ENCODE measurements around the gene CCNI2.

Gene CCNI2

GRCh38 chr5:132761321-132762240 is 14.4 kb downstream of the CCNI2 start:
- DNase-seq (ENCODE audit: low read depth, low spot score): no peak
- Histone ChIP-seq H3K4me1 (ENCODE audit: insufficient read depth, insufficient read length) (no peaks in the 10 kb centered on the region), H3K27me3 (ENCODE audit: insufficient read depth, insufficient read length) (no peaks in the 10 kb centered on the region), H3K36me3 (ENCODE audit: insufficient read depth, insufficient read length, low read length) (peaks cover 79% of the 10 kb centered on the region), H3K9me3 (ENCODE audit: insufficient read depth, low read length) (no peaks in the 10 kb centered on the region), H3K9ac (ENCODE audit: insufficient read length, low read depth) (no peak overlapping the region), H3K4me3 (ENCODE audit: insufficient read length, low read depth) (no peak overlapping the region)
- TF ChIP-seq YY1 (IDR thresholded peaks at IDR 0.05; ENCODE audit: insufficient read depth, insufficient read length) (no peak), SUZ12 (IDR thresholded peaks at IDR 0.05; ENCODE audit: extremely low read depth, insufficient read depth, insufficient read length) (no peak), ZNF274 (IDR thresholded peaks at IDR 0.05; ENCODE audit: low read depth, low read length) (no peak)

DNA sequence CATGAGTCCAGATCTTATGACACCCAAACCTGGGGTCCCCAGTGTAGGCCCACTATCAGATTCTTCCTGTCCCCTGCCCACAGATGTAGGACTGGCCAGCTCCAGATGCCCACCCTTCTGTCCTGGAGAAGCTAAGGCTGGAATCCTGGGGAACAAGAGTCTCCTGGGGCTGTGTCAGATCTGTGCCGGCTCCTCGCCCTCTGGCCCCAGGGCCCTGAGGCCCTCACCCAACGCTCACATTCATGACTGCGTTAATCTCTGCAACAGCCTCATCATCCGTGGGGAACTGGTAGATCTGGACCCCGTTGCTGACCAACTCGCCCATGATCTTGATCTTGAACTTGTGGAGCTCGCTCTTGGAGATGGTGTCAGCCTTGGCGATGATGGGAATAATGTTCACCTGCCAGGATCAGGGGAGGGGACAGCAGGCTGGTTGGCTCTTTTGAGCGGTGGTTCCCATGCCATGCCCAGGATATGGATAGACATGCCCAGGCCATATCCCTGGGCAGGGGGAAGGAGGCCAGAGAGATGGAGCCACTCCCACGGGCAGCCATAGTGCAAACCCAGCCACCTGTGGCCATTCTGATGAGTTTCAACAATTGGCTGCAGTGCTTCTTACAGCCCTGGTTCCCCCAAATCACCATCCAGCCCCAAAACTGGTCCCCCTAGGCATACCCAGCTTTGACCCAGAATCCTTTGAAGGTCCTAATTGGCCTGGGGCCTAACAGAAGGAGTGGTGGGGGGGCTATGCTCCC is 15.2 kb downstream of the CCNI2 start:
- no peaks in the 10 kb centered on the region for H3K9me3 ChIP-seq (ENCODE audit: insufficient read depth, low read length)
- no peaks in the 10 kb centered on the region for H3K4me1 ChIP-seq (ENCODE audit: insufficient read depth, insufficient read length)
- no peak for DNase-seq (ENCODE audit: low read depth, low spot score)
- H3K9ac ChIP-seq (ENCODE audit: insufficient read length, low read depth): no peak overlapping the region
- peaks cover 78% of the 10 kb centered on the region for H3K36me3 ChIP-seq (ENCODE audit: insufficient read depth, insufficient read length, low read length)
- TF ChIP-seq SUZ12 (IDR thresholded peaks at IDR 0.05; ENCODE audit: extremely low read depth, insufficient read depth, insufficient read length) (no peak), YY1 (IDR thresholded peaks at IDR 0.05; ENCODE audit: insufficient read depth, insufficient read length) (no peak), ZNF274 (IDR thresholded peaks at IDR 0.05; ENCODE audit: low read depth, low read length) (no peak)
- H3K27me3 ChIP-seq (ENCODE audit: insufficient read depth, insufficient read length): no peaks in the 10 kb centered on the region
- H3K4me3 ChIP-seq (ENCODE audit: insufficient read length, low read depth): no peak overlapping the region

GRCh38 chr5:132763181-132764036 is 16.2 kb downstream of the CCNI2 start:
- no peaks in the 10 kb centered on the region for H3K27me3 ChIP-seq (ENCODE audit: insufficient read depth, insufficient read length)
- DNase-seq (ENCODE audit: low read depth, low spot score): no peak
- H3K9me3 ChIP-seq (ENCODE audit: insufficient read depth, low read length): no peaks in the 10 kb centered on the region
- no peak overlapping the region for H3K4me3 ChIP-seq (ENCODE audit: insufficient read length, low read depth)
- H3K9ac ChIP-seq (ENCODE audit: insufficient read length, low read depth): no peak overlapping the region
- no peaks in the 10 kb centered on the region for H3K4me1 ChIP-seq (ENCODE audit: insufficient read depth, insufficient read length)
- TF ChIP-seq YY1 (IDR thresholded peaks at IDR 0.05; ENCODE audit: insufficient read depth, insufficient read length) (no peak), SUZ12 (IDR thresholded peaks at IDR 0.05; ENCODE audit: extremely low read depth, insufficient read depth, insufficient read length) (no peak), ZNF274 (IDR thresholded peaks at IDR 0.05; ENCODE audit: low read depth, low read length) (no peak)
- H3K36me3 ChIP-seq (ENCODE audit: insufficient read depth, insufficient read length, low read length): peaks cover 71% of the 10 kb centered on the region

GRCh38 chr5:132764051-132764450 is 16.8 kb downstream of the CCNI2 start:
- no peaks in the 10 kb centered on the region for H3K27me3 ChIP-seq (ENCODE audit: insufficient read depth, insufficient read length)
- no peaks in the 10 kb centered on the region for H3K9me3 ChIP-seq (ENCODE audit: insufficient read depth, low read length)
- H3K9ac ChIP-seq (ENCODE audit: insufficient read length, low read depth): no peak overlapping the region
- H3K4me3 ChIP-seq (ENCODE audit: insufficient read length, low read depth): no peak overlapping the region
- no peak for DNase-seq (ENCODE audit: low read depth, low spot score)
- no peak for TF ChIP-seq ZNF274 (IDR thresholded peaks at IDR 0.05; ENCODE audit: low read depth, low read length)
- H3K36me3 ChIP-seq (ENCODE audit: insufficient read depth, insufficient read length, low read length): peaks cover 65% of the 10 kb centered on the region
- no peaks in the 10 kb centered on the region for H3K4me1 ChIP-seq (ENCODE audit: insufficient read depth, insufficient read length)

DNA sequence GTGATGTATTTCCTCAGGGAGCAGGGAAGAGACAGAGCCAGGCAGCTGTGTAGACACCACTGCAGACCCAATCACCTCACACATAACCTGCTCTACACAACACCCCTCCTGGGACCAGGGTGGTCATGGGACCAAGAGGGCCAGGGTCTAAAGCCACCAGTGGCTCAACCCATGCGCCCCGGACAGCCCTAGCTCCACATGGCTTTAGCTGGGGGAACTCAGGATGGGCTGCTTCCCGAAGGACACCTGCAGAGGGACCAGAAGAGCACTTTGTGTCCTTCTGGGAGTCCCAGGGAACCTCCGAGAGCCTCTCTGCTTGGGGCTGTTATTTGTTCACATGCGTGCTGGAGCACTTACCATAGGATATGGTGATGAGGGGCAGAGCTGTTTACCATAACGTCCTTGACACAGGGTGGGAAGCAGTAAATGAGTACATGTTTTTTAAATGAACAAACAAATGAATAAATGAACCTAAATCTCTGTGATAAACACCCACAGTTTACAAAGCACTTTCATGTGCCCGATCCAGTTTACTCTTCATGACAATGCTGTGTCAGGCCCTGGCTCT is 17.5 kb downstream of the CCNI2 start:
- Histone ChIP-seq H3K9me3 (ENCODE audit: insufficient read depth, low read length) (no peaks in the 10 kb centered on the region), H3K27me3 (ENCODE audit: insufficient read depth, insufficient read length) (no peaks in the 10 kb centered on the region), H3K9ac (ENCODE audit: insufficient read length, low read depth) (no peak overlapping the region), H3K4me1 (ENCODE audit: insufficient read depth, insufficient read length) (no peaks in the 10 kb centered on the region), H3K36me3 (ENCODE audit: insufficient read depth, insufficient read length, low read length) (peaks cover 58% of the 10 kb centered on the region), H3K4me3 (ENCODE audit: insufficient read length, low read depth) (no peak overlapping the region)
- no peak for DNase-seq (ENCODE audit: low read depth, low spot score)
- no peak for TF ChIP-seq SUZ12 (IDR thresholded peaks at IDR 0.05; ENCODE audit: extremely low read depth, insufficient read depth, insufficient read length)
- no peak for TF ChIP-seq YY1 (IDR thresholded peaks at IDR 0.05; ENCODE audit: insufficient read depth, insufficient read length)
- no peak for TF ChIP-seq ZNF274 (IDR thresholded peaks at IDR 0.05; ENCODE audit: low read depth, low read length)

DNA sequence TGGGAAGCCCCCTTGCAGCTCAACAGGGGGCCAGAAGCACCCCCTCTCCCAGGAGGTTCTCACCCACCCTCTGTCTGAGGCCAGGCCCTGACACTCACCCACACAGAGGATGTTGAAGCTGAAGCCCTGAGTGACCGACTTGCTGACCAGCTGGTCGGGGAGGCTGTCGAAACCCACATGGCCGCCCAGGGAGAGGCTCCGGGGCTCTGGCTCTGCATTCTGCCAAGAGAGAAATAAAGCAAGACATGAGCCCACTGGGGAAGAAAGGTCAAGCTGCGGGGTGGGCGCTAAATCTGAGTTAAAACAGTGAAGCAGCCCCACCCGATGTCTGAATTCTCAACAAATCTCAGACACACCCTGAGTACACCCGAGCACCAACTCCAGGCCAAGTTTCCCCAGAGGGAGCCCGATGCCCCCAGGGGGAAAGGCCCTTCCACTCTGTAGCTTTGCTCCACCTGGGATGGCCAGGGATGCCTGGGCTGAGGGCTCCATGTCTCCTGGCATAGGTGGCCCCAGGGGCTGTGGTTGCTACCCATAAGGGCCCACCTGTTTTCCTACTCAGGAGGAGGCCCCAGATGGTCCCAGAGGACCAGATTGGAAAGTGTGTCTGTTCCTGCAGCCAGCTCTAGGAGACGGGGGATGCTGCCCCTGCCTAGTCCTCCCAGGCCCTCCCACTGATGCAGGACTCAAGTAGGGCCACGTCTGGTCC is 18.2 kb downstream of the CCNI2 start:
- Histone ChIP-seq H3K4me1 (ENCODE audit: insufficient read depth, insufficient read length) (peaks cover under 1% of the 10 kb centered on the region), H3K4me3 (ENCODE audit: insufficient read length, low read depth) (no peak overlapping the region), H3K27me3 (ENCODE audit: insufficient read depth, insufficient read length) (no peaks in the 10 kb centered on the region), H3K9ac (ENCODE audit: insufficient read length, low read depth) (no peak overlapping the region), H3K36me3 (ENCODE audit: insufficient read depth, insufficient read length, low read length) (peaks cover 51% of the 10 kb centered on the region), H3K9me3 (ENCODE audit: insufficient read depth, low read length) (no peaks in the 10 kb centered on the region)
- no peak for DNase-seq (ENCODE audit: low read depth, low spot score)
- TF ChIP-seq SUZ12 (IDR thresholded peaks at IDR 0.05; ENCODE audit: extremely low read depth, insufficient read depth, insufficient read length) (no peak), ZNF274 (IDR thresholded peaks at IDR 0.05; ENCODE audit: low read depth, low read length) (no peak), YY1 (IDR thresholded peaks at IDR 0.05; ENCODE audit: insufficient read depth, insufficient read length) (no peak)
